ENCODE data around the gene KIF6.

The KIF6 gene

GRCh38 chr6:39594285-39594684 is 130.9 kb downstream of the KIF6 start:
- Histone ChIP-seq H3K36me3 (ENCODE audit: low read length) (no peaks in the 10 kb centered on the region), H3K4me2 (ENCODE audit: low read depth, low read length, poor library complexity, severe bottlenecking) (no peak overlapping the region), H3K27ac (ENCODE audit: low read depth, low read length) (no peak overlapping the region), H3K9me2 (replicated peaks; ENCODE audit: insufficient read depth, low read length) (0 out of 2 replicates have a peak, but pooled peaks cover 4% of the 10 kb centered on the region), H3K9ac (ENCODE audit: low read length) (no peak overlapping the region), H2AFZ (ENCODE audit: low read depth, low read length, severe bottlenecking) (no peak overlapping the region), H3F3A (ENCODE audit: insufficient read depth) (no peaks in the 10 kb centered on the region), H3K79me2 (ENCODE audit: insufficient read depth, low read length) (no peaks in the 10 kb centered on the region), H3K4me3 (ENCODE audit: insufficient read depth, low read length, poor library complexity, severe bottlenecking) (no peak overlapping the region), H4K20me1 (ENCODE audit: low read depth, low read length) (no peaks in the 10 kb centered on the region), H3K9me3 (ENCODE audit: insufficient read depth, low read length) (no peaks in the 10 kb centered on the region), H3K27me3 (ENCODE audit: low read length) (no peaks in the 10 kb centered on the region)
- no peak for TF ChIP-seq EZH2phosphoT487 (conservative IDR thresholded peaks at IDR 0.05; ENCODE audit: low read length)
- TF ChIP-seq, protein P1, sequence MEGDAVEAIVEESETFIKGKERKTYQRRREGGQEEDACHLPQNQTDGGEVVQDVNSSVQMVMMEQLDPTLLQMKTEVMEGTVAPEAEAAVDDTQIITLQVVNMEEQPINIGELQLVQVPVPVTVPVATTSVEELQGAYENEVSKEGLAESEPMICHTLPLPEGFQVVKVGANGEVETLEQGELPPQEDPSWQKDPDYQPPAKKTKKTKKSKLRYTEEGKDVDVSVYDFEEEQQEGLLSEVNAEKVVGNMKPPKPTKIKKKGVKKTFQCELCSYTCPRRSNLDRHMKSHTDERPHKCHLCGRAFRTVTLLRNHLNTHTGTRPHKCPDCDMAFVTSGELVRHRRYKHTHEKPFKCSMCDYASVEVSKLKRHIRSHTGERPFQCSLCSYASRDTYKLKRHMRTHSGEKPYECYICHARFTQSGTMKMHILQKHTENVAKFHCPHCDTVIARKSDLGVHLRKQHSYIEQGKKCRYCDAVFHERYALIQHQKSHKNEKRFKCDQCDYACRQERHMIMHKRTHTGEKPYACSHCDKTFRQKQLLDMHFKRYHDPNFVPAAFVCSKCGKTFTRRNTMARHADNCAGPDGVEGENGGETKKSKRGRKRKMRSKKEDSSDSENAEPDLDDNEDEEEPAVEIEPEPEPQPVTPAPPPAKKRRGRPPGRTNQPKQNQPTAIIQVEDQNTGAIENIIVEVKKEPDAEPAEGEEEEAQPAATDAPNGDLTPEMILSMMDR (IDR thresholded peaks at IDR 0.05; ENCODE audit: insufficient read depth, low read length, poor library complexity, severe bottlenecking): no peak

DNA sequence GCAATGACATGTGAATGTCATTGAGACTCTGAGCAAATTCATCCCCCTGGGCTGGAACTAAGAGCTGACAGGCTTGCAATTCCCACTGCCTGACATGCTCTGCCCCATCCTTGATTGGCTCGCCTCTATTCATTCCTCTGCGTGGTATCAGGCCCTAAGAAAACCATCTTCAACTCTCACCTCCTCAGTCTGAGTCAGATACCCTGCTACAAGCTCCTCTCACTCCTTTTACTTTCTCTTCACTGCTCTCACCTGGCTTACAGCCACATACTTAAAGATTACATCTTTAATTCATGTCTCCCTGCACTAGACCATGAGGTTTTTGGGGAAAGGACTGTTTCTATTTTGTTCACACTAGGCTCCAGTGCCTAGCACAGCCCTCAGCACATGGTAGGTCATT is 131.6 kb downstream of the KIF6 start:
- H3F3A ChIP-seq (ENCODE audit: insufficient read depth): no peaks in the 10 kb centered on the region
- no peaks in the 10 kb centered on the region for H3K36me3 ChIP-seq (ENCODE audit: low read length)
- H3K27ac ChIP-seq (ENCODE audit: low read depth, low read length): no peak overlapping the region
- 0 out of 2 replicates have a peak, but pooled peaks cover 7% of the 10 kb centered on the region for H3K9me2 ChIP-seq (replicated peaks; ENCODE audit: insufficient read depth, low read length)
- no peak overlapping the region for H3K4me2 ChIP-seq (ENCODE audit: low read depth, low read length, poor library complexity, severe bottlenecking)
- no peaks in the 10 kb centered on the region for H3K27me3 ChIP-seq (ENCODE audit: low read length)
- H2AFZ ChIP-seq (ENCODE audit: low read depth, low read length, severe bottlenecking): no peak overlapping the region
- H3K9me3 ChIP-seq (ENCODE audit: insufficient read depth, low read length): no peaks in the 10 kb centered on the region
- H3K4me3 ChIP-seq (ENCODE audit: insufficient read depth, low read length, poor library complexity, severe bottlenecking): no peak overlapping the region
- no peak for TF ChIP-seq EZH2phosphoT487 (conservative IDR thresholded peaks at IDR 0.05; ENCODE audit: low read length)
- TF ChIP-seq, protein P1 (IDR thresholded peaks at IDR 0.05; ENCODE audit: insufficient read depth, low read length, poor library complexity, severe bottlenecking): no peak
- H3K79me2 ChIP-seq (ENCODE audit: insufficient read depth, low read length): no peaks in the 10 kb centered on the region
- no peak overlapping the region for H3K9ac ChIP-seq (ENCODE audit: low read length)
- H4K20me1 ChIP-seq (ENCODE audit: low read depth, low read length): no peaks in the 10 kb centered on the region

DNA sequence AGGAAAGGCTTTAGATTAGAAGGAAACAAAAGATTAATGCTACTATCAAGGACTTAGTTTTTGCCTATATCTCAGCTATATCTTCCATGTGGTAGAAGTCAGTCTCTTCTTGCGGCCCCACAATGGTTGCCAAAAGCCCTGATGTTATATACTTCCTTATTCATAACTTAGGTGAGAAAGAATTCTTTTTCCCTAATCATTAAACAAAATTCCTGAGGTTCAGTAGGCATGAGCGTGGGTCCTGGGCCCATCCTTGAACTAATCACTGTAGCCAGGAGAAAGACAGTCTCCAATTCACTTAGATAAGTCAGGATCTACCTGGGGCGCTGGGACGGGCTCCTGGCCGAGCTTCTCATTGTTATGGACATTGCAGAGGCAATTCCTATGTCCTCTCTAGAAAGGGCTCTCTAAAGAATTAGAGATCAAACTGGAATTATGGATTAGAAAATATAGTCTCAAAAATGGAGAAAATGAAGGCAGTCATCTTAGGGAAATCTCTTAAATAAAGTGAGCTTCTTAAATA is 134.3 kb downstream of the KIF6 start:
- no peaks in the 10 kb centered on the region for H3K27me3 ChIP-seq (ENCODE audit: low read length)
- H2AFZ ChIP-seq (ENCODE audit: low read depth, low read length, severe bottlenecking): no peak overlapping the region
- H3K27ac ChIP-seq (ENCODE audit: low read depth, low read length): no peak overlapping the region
- no peaks in the 10 kb centered on the region for H3F3A ChIP-seq (ENCODE audit: insufficient read depth)
- TF ChIP-seq, protein P1 (IDR thresholded peaks at IDR 0.05; ENCODE audit: insufficient read depth, low read length, poor library complexity, severe bottlenecking): no peak
- TF ChIP-seq EZH2phosphoT487 (conservative IDR thresholded peaks at IDR 0.05; ENCODE audit: low read length): no peak
- no peaks in the 10 kb centered on the region for H4K20me1 ChIP-seq (ENCODE audit: low read depth, low read length)
- H3K9me3 ChIP-seq (ENCODE audit: insufficient read depth, low read length): no peaks in the 10 kb centered on the region
- no peak overlapping the region for H3K4me2 ChIP-seq (ENCODE audit: low read depth, low read length, poor library complexity, severe bottlenecking)
- 0 out of 2 replicates have a peak, but pooled peaks cover 7% of the 10 kb centered on the region for H3K9me2 ChIP-seq (replicated peaks; ENCODE audit: insufficient read depth, low read length)
- no peak overlapping the region for H3K9ac ChIP-seq (ENCODE audit: low read length)
- H3K36me3 ChIP-seq (ENCODE audit: low read length): no peaks in the 10 kb centered on the region
- no peak overlapping the region for H3K4me3 ChIP-seq (ENCODE audit: insufficient read depth, low read length, poor library complexity, severe bottlenecking)
- no peaks in the 10 kb centered on the region for H3K79me2 ChIP-seq (ENCODE audit: insufficient read depth, low read length)
